Gastroesophageal sphincter (tissue), 3 donors: ENCODE results near the gene CDC34.

Experiments
- CTCF ChIP-seq, 4 experiments: fragments of 200-600 bp in 2 of 4; fragments of 450-650 bp in 2 of 4; sonication (generic) in 1 of 4; IDR thresholded peaks; one replicate each; pipeline ENCODE4 v1.5.1; 2017 to 2019; ENCODE audit warnings: antibody characterized with exemption in 4 of 4, mild to moderate bottlenecking in 2 of 4, moderate library complexity in 2 of 4
- EP300 ChIP-seq: sonication (generic); formaldehyde crosslinking; IDR thresholded peaks from one replicate; pipeline ENCODE4 v1.6.1; 2017; ENCODE audit warnings: antibody characterized with exemption, mild to moderate bottlenecking
- POLR2A ChIP-seq, 2 donors: fragments of 450-650 bp; IDR thresholded peaks; one replicate each; pipeline ENCODE4 v1.6.1; 2017; ENCODE audit warnings: antibody characterized with exemption in 2 of 2, mild to moderate bottlenecking in 2 of 2, moderate library complexity in 1 of 2
- POLR2AphosphoS5 ChIP-seq: sonication (generic); formaldehyde crosslinking; IDR thresholded peaks from one replicate; pipeline ENCODE4 v1.6.1; 2017; ENCODE audit warnings: antibody characterized with exemption

- no peak for TF ChIP-seq CTCF (IDR thresholded peaks at IDR 0.05)
- TF ChIP-seq POLR2A (IDR thresholded peaks at IDR 0.05), result no peak
- no peak for TF ChIP-seq POLR2AphosphoS5
- TF ChIP-seq EP300, result no peak
These were observed 58.3 kb downstream of the CDC34 start, which contains the start of gene HCN2 for GRCh38 chr19:589693-590395.
